Colonic mucosa (tissue), 4 donors: ENCODE data around the gene SLC28A3. TPM values are rescaled to one million over a fixed set of nuclear protein-coding genes. Genes with fewer than 3 reads are reported as not detected.
"Not testable (repeated sequence)": the region's sequence is repeated elsewhere in the genome, so short reads cannot be mapped to it uniquely, and the experiment has no call there.

ENCODE experiments used
- DNase-seq: peaks from one replicate; pipeline ENCODE4 v3.0.0-alpha.2; 2020
- H3K27ac ChIP-seq: fragments of 200-600 bp; one replicate; pipeline ENCODE4 v1.8.0; 2021
- H3K27me3 ChIP-seq: fragments of 200-600 bp; one replicate; pipeline ENCODE4 v1.8.0; 2021
- H3K36me3 ChIP-seq: fragments of 200-600 bp; one replicate; pipeline ENCODE4 v1.8.0; 2021
- H3K4me1 ChIP-seq: fragments of 200-600 bp; one replicate; pipeline ENCODE4 v1.8.0; 2021; ENCODE audit warnings: mild to moderate bottlenecking
- H3K4me3 ChIP-seq: fragments of 200-600 bp; one replicate; pipeline ENCODE4 v1.8.0; 2021
- H3K9ac ChIP-seq, 2 donors: one replicate each; pipeline ENCODE4 v1.7.0; 2013; ENCODE audit warnings: control low read depth in 2 of 2, low read depth in 2 of 2, low read length in 2 of 2
- H3K9me3 ChIP-seq: fragments of 200-600 bp; one replicate; pipeline ENCODE4 v1.8.0; 2021
- CTCF ChIP-seq: fragments of 200-600 bp; IDR thresholded peaks from one replicate; pipeline ENCODE4 v1.8.0; 2022; ENCODE audit warnings: antibody characterized with exemption, mild to moderate bottlenecking
- intact Hi-C: fragments of 100-400 bp; cut with DNase I; formaldehyde crosslinking; loops from one replicate; pipeline ENCODE4 v1.14.1; 2022
- total RNA-seq, 2 donors: library from RNA; stranded (reverse); fragmentation: NEBNext Ultra II Directional in 1 of 2; extraction: Animal tissue kit (Norgen Biotek cat#: 25700) in 1 of 2; gene quantifications; one replicate each; pipeline ENCODE4 v1.2.1, GENCODE V29; 2021
- donor health status: healthy.
- donor health status: DM: no; HTN: no; CAD: no.
- donor health status: DM: no; HTN: no; CAD: no.

SLC28A3 gene
- 1 to 10 TPM; 2.9 to 4.7 TPM for total RNA-seq

- peak; percentile 81 for DNase-seq
- no peak within 1 kb of the TSS for H3K27ac ChIP-seq
- peak within 1 kb of the TSS; percentile 9 for H3K4me3 ChIP-seq
- intact Hi-C loops, result no loop called here
- no peaks in the 10 kb centered on the region for H3K9me3 ChIP-seq
- TF ChIP-seq CTCF, result no peak
- no peaks in the 10 kb centered on the region for H3K36me3 ChIP-seq
- H3K4me1 ChIP-seq, result peaks cover 3% of the 10 kb centered on the region
- H3K27me3 ChIP-seq, result no peaks in the 10 kb centered on the region
- peak within 1 kb of the TSS in 1 of 2 donors; percentile 6 for H3K9ac ChIP-seq
Measured at GRCh38 chr9:84340535-84340934, at the start of gene SLC28A3. SLC28A3 (minus strand) TSS chr9:84340758; CDS start chr9:84340633, 125 bp downstream.

GRCh38 chr9:84390254-84390653 is 49.7 kb upstream of the SLC28A3 start:
- H3K4me1 ChIP-seq, H3K27ac ChIP-seq, H3K27me3 ChIP-seq, DNase-seq, H3K4me3 ChIP-seq, H3K9me3 ChIP-seq, H3K9ac ChIP-seq, H3K36me3 ChIP-seq: not testable (repeated sequence)
- intact Hi-C loops, result loop anchor here (10.0 kb wide), 1 partner anchor 565 kb away; no protein-coding TSS in a partner anchor

- H3K4me3 ChIP-seq, result no peak overlapping the region
- no peak for DNase-seq
- intact Hi-C loops, result no loop called here
- H3K9ac ChIP-seq, result no peak overlapping the region
- no peaks in the 10 kb centered on the region for H3K27me3 ChIP-seq
- TF ChIP-seq CTCF, result no peak
- H3K27ac ChIP-seq, result no peak overlapping the region
- no peaks in the 10 kb centered on the region for H3K36me3 ChIP-seq
- H3K4me1 ChIP-seq, result no peaks in the 10 kb centered on the region
- H3K9me3 ChIP-seq, result no peaks in the 10 kb centered on the region
Measured at GRCh38 chr9:84387821-84388220, 47.3 kb upstream of the SLC28A3 start.

- H3K9me3 ChIP-seq, result no peaks in the 10 kb centered on the region
- H3K36me3 ChIP-seq, result no peaks in the 10 kb centered on the region
- no peaks in the 10 kb centered on the region for H3K27me3 ChIP-seq
- no peak overlapping the region for H3K9ac ChIP-seq
- TF ChIP-seq CTCF, result no peak
- no peaks in the 10 kb centered on the region for H3K4me1 ChIP-seq
- intact Hi-C loops, result no loop called here
- DNase-seq, result no peak
- H3K27ac ChIP-seq, result no peak overlapping the region
- H3K4me3 ChIP-seq, result no peak overlapping the region
Measured at GRCh38 chr9:84386753-84387152, 46.2 kb upstream of the SLC28A3 start.

GRCh38 chr9:84385386-84386040 is 45.0 kb upstream of the SLC28A3 start:
- Histone ChIP-seq H3K9me3 (no peaks in the 10 kb centered on the region), H3K27me3 (no peaks in the 10 kb centered on the region), H3K4me3 (no peak overlapping the region), H3K4me1 (no peaks in the 10 kb centered on the region), H3K9ac (no peak overlapping the region), H3K27ac (no peak overlapping the region), H3K36me3 (no peaks in the 10 kb centered on the region)
- intact Hi-C loops, result no loop called here
- no peak for TF ChIP-seq CTCF
- DNase-seq, result no peak

GRCh38 chr9:84384617-84385016 is 44.1 kb upstream of the SLC28A3 start:
- Histone ChIP-seq H3K9ac (no peak overlapping the region), H3K27ac (no peak overlapping the region), H3K36me3 (no peaks in the 10 kb centered on the region), H3K4me1 (no peaks in the 10 kb centered on the region), H3K27me3 (no peaks in the 10 kb centered on the region), H3K9me3 (no peaks in the 10 kb centered on the region), H3K4me3 (no peak overlapping the region)
- DNase-seq, result no peak
- no peak for TF ChIP-seq CTCF
- intact Hi-C loops, result no loop called here
